ENCODE results near the gene AP2B1.

AP2B1 gene

GRCh38 chr17:35641032-35641431, 53.9 kb downstream of the AP2B1 start:
- no peak for FAIRE-seq

GRCh38 chr17:35645923-35646322, 58.8 kb downstream of the AP2B1 start:
- no peak for FAIRE-seq

- FAIRE-seq = no peak
These were observed 64.3 kb downstream of the AP2B1 start for GRCh38 chr17:35651467-35651866.

- FAIRE-seq = peak; percentile 27
These were observed 66.7 kb downstream of the AP2B1 start for GRCh38 chr17:35653619-35654361.

GRCh38 chr17:35655303-35655702, 68.2 kb downstream of the AP2B1 start:
- no peak for FAIRE-seq

- no peak for FAIRE-seq
These were observed 73.8 kb downstream of the AP2B1 start for GRCh38 chr17:35660902-35661301.

GRCh38 chr17:35664685-35665084, 77.6 kb downstream of the AP2B1 start:
- FAIRE-seq = no peak

- no peak for FAIRE-seq
These were observed 78.5 kb downstream of the AP2B1 start for GRCh38 chr17:35665662-35666061.

GRCh38 chr17:35666070-35666469, 78.9 kb downstream of the AP2B1 start:
- no peak for FAIRE-seq

GRCh38 chr17:35666967-35667532, 79.9 kb downstream of the AP2B1 start:
- FAIRE-seq = no peak

- no peak for FAIRE-seq
These were observed 81.7 kb downstream of the AP2B1 start for GRCh38 chr17:35668802-35669201.

- no peak for FAIRE-seq
These were observed 87.4 kb downstream of the AP2B1 start for GRCh38 chr17:35674552-35674951.

GRCh38 chr17:35676441-35676840, 89.3 kb downstream of the AP2B1 start:
- FAIRE-seq = no peak

GRCh38 chr17:35679007-35679682, 92.0 kb downstream of the AP2B1 start:
- no peak for FAIRE-seq

GRCh38 chr17:35683591-35683990, 96.5 kb downstream of the AP2B1 start:
- no peak for FAIRE-seq

GRCh38 chr17:35684055-35684802, 97.1 kb downstream of the AP2B1 start:
- FAIRE-seq = no peak

GRCh38 chr17:35692512-35693210, 105.5 kb downstream of the AP2B1 start:
- no peak for FAIRE-seq

GRCh38 chr17:35693662-35694061, 106.5 kb downstream of the AP2B1 start:
- FAIRE-seq = no peak

- FAIRE-seq = no peak
These were observed 107.8 kb downstream of the AP2B1 start for GRCh38 chr17:35694906-35695305.

GRCh38 chr17:35695613-35696012, 108.5 kb downstream of the AP2B1 start:
- FAIRE-seq = no peak

- FAIRE-seq = no peak
These were observed 111.7 kb downstream of the AP2B1 start for GRCh38 chr17:35698800-35699199.

- FAIRE-seq = no peak
These were observed 113.0 kb downstream of the AP2B1 start for GRCh38 chr17:35700150-35700549.

GRCh38 chr17:35701491-35701890, 114.4 kb downstream of the AP2B1 start:
- no peak for FAIRE-seq

All from islet of Langerhans (tissue), 1 donor.